NAMALWA (cell line): Measurements from ENCODE around the gene PDZRN3.

Experiments used
- DNase-seq: peaks from one replicate; pipeline ENCODE4 v3.0.0-alpha.2; 2015; ENCODE audit warnings: low spot score

Gene PDZRN3

DNA sequence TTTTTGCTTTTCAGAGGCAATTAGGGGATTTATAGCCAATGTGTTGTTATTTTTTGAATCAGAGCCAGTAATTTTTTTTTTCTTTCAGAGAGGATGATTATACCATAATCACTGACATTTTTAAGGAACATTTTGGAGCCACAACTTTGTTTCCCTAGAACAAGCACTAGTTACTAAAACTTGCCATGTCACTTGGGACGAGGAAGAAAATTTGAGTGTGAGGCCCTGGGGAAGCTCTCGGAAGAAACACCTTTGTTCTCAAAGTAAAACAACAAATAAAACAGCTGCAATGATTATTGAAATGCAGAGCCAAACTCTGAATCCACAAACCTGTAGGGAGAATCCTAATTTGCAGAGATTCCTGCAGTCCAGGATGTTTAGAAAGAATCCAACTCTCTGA, 69.7 kb downstream of the PDZRN3 start:
- no peak for DNase-seq

DNA sequence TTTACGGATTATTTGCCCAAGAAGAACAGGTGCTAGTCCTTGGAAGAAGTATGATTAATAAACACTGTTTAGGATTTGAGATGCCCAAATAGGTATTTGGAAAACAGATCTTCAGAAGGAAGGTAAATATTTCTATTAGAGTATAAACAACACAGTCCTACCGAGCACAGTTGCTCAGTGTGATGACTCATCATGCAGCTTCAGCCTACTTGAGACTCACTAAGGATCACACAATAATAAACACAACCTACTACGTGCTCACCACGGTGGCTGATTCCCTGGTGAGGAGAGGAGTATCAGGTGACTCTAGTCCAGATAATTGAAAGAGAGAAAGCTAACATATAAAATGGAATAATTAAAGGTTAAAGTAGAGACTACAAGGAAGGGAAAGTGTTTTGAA, 72.0 kb downstream of the PDZRN3 start:
- DNase-seq, result no peak

DNA sequence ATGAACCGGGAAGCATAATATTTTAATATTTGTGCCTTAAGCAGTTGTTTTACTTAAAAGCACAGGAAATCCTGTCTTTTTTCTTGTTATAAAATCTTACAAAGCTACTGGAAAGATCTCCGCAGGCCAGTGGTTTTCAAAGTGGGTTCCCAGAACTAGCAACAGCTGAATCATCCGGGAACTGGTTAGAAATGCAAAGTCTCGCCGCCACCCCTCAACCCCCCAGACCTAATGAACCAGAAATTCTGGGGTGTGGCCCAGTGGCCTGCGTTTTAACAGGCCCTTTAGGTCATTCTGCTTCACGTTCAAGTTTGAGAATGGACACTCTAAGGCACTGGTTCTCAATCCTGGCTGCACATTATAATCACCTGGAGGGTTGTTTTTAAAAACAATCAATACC, 74.7 kb downstream of the PDZRN3 start:
- no peak for DNase-seq

DNA sequence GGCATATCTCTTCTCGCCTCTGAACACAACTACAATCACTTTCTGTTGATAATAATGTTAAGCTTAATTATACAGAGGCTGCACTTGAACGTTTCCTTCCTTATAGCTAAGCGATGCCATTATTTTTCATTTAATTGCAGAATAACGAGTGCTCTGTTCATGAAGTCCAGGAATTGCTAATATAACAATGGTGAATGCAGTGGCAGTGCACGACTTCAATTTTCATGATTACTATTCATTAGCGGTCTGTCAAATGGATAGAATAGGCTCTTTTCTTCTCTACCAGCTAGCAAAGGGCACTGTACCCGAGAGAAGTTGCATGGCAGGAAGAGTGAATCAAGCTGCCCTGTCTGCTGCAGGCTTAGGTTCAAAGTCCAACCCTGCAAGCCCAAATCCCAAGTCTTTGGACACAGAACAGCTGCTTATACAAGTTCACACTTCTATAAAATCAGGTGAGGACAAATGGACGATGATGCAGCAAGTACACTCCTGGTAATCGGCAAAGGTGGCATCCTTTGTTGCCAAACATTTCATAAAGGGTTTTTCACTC, 75.6 kb downstream of the PDZRN3 start:
- DNase-seq, result no peak

DNA sequence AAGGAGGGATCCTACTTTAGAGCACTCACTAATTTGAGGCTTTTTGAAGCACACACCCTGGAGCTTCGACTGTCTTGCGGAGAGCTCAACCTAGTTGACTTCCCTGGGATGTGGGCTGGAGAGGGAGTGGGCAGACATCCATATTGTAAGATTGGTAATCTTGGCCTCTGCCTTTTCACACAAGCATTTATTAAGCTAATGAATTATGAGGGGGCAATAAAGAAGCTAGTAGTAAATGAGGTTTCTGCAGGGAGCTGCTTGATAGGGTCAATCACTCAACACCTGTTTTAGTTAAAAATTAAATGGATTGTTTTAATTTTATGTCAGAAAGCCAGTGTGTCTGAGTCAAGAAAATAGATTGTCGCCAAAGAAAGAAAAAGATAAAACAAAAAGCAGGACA, 76.3 kb downstream of the PDZRN3 start:
- no peak for DNase-seq

DNA sequence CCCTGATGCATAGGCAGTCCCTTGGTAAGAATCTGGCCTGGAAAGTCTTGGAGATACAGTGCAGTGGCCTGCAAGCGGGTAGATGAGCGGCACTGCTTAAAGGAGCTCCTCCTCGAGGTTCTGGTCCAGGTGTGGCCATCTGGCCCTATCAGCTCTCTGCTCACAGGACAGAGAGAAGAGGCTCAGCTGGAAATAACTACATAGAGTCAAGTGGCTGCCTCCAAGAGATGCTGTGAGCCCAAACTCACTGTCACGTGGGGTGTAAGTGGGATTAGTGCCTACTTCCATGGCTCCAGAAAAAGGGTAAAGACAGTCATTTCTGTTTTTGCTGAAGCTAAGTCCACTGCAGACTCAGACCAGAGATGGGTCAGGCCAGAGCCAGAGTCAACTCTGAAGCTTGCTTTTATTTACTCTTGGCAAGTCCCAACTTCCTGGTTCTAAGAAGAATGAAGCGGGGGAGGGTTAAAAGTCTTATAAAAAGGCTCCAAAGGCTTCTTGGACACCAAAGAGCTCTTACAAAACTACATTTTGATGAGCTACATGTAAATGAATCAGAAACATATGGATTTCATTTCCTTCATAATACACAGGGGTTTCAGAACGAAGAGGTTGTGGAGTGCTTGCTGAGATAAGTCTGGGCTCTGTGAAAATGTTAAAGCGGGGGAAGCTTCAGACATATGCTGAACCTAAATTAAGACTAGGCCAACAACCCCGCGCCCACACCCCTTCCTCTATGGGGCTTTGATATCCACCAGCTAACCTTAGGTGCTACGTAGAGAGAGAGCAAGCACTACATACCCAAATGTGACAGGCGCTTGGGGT, 77.1 kb downstream of the PDZRN3 start:
- no peak for DNase-seq

DNA sequence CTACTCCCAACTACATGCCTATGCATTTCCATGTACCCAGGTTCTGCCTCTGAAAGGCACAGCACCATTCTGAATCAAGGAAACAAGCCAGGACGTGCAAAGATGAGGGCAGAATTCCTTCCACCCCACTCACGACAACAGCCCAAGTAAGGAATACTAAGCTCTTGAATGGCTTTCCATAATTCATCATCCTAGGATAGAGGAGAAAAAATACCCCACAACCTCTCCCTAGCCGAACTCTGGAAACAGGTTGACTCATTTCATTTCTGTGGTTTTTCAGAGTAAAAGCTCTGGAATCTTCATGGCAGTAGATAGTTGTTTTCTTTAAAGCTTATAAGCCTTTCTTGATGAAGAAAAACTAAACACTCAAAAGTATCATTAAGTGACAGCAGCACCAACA, 77.8 kb downstream of the PDZRN3 start:
- DNase-seq, result no peak

DNA sequence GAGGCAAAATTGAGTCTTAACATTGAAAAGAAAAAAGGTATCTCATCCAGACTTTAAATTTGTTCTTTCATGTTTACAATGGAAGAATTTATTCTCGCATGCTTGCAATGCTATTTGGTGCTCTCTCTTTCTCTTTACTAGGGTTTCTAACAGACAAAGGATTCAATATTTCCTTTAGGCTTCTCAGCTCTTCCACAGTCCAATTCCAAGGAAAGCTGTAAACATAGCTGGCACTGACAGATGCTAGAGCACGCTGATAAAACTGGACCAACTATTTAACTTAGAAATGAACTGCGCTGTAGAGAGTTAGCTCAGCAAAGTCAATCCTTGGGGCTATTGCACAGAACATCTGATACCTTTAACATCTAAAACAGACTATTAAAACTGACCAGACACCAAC, 81.3 kb downstream of the PDZRN3 start:
- DNase-seq, result no peak

DNA sequence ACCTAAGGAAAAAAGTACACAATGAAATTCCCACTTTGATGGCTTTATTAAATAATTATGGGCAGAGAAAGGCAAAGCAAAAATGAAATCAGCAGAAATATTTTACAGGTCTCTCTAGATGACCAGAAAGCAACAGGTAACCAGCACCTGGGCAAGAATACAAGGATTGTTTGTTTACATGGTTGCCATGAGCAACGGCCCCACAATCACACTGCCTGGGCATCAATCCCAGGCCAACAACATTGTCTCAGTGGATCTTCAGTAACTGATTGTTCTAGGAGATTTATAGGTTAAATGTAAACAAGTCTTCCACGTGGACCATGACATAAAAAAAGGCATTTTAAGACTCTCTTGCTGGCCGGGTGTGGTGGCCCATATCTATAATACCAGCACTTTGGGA, 82.6 kb downstream of the PDZRN3 start:
- no peak for DNase-seq

DNA sequence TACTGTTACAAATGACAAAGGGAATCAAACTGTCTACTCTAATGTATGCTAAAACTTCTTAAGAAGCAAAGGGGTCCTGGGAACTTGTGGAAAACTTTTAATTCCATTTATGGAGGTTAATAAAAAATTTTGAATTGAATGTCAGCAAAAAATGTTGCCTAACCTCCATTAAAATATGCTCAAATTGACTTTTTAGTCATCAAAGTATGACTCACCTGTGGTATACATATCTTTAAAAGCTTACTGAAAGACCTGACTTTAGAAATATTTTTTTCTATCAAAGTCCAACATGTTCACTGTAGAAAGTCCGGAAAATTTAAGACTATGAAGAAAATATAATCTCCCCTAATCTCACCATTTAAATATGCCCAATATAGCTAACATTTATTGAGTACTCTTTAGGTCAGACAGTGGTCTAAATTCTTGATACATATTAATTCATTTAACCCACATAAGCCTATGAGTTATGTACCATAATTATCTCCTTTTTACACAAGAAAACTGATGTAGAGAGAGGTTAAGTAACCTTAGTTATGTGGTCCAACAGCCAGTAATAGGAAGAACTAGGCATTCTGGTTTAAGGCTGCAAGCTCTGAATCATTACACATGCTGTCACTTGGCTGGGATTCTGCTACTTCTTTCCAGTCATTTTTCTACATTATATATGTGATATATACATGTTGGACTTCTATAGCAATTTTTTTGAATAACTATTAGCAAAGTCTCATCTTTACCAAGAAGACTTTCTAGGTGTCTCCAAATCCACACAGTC, 83.6 kb downstream of the PDZRN3 start:
- DNase-seq, result no peak

DNA sequence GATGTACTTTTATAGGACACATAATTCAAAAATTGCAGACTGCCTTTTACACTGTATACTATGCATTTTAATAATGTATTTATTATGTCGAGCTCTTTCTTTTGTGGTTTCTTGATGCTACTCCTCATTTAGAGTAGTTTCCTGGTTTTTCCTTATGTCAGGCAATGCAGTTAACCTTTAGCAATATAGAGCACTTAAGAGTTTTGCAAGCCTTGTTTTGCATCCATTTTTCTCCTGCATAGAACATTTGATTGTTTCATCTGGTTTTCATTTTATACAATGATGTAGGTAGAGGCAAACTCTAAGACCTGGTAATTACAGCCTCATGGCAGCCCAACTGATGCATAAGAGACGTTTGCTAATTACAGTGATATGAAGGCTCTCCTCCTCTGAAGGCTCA, 86.3 kb downstream of the PDZRN3 start:
- DNase-seq, result no peak

DNA sequence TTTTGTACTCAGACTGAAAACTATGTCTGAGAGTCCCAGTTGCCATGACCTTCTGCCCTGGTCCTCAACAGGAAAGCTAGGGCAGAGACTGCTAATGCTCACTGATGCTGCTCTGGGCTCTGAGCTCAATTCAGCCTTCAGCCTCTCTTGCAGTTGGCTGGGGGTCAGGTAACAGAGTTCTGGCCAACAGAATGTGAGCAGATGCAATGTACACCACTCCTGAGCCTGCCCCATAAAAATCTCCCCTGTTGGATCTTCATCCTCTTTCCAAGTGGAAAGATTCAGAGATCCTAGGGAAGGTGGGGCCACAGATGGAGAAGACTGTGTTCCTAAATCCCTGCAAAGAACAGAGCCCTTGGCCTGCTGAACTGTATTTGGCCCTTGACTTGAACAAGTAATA, 87.8 kb downstream of the PDZRN3 start:
- DNase-seq, result no peak

DNA sequence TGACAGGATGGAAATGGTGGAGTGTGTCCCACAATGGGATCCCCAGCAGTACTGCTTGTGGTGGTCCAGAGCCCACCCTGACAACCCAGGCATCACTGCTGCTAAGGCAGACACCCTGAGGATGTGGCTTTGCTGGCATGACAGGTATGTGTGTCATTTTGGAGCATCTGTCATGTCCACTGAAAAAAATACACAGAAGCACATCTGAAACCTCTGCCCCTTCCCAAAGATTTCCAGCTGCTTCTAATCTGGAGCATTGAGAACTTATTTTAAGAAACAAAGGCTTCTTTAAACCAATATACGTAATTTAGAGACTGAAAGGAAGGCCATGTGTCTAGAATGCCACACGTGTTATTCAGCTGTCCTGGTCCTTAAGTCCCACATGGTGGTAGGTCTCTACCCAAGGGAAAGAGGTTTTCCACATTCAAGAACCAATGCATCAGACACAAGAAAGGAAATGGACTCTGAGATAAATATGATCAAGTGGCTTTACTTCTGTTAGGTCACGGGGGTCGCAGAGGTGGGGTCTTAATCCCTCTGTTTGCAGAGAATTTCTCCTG, 88.3 kb downstream of the PDZRN3 start:
- no peak for DNase-seq

DNA sequence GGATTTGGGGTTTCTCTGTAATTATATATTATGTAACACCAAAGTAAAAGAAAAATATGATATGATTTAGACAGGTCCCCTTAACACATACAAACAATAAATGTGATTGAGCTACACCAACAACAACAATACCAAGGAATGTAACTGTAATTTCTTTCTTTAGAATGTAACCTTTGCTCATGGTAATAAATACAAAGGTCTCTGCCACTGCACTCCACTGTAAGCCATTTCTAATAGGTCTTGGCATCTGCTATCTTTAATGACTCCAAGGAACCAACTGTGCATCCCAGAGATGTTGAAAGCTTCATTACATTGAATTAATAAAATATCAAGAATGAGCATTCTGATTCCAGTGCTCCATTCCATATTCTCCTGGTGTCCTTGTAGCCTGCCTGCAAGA, 88.8 kb downstream of the PDZRN3 start:
- no peak for DNase-seq

DNA sequence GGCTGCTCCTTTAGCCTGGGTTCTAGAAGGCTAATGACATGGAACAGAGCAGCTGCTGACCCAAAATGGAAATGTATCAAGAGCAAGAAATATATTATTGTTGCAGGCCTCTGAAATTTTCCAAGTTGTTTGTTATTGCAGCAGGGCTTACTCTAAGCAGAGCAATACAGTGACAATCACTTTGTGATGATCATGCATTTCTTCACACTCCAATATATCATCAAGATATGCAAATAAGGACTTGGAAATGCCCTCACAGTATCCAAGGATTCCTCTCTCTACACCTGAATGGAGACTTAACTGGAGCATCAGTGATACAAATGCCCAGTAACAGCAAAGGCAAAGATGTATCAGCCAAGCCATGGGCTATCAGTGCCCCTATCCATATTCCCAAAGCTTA, 89.6 kb downstream of the PDZRN3 start:
- no peak for DNase-seq

DNA sequence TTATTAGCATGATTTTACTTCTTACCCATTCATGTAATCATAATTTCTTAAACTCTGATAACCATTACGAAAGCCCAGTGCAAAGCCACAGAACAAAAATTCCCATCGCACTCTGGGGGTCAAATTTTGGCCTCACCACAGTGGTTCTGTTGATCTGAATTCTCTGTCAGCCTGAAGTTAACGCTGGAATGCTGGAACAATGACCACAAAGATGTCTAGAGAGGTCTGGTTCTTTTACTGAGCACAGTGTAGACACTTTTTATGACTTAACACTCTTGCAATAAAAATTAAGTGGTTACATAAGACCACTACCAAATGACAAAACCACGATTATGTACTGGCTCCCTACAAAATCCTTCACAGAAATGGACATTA, 94.7 kb downstream of the PDZRN3 start:
- no peak for DNase-seq

DNA sequence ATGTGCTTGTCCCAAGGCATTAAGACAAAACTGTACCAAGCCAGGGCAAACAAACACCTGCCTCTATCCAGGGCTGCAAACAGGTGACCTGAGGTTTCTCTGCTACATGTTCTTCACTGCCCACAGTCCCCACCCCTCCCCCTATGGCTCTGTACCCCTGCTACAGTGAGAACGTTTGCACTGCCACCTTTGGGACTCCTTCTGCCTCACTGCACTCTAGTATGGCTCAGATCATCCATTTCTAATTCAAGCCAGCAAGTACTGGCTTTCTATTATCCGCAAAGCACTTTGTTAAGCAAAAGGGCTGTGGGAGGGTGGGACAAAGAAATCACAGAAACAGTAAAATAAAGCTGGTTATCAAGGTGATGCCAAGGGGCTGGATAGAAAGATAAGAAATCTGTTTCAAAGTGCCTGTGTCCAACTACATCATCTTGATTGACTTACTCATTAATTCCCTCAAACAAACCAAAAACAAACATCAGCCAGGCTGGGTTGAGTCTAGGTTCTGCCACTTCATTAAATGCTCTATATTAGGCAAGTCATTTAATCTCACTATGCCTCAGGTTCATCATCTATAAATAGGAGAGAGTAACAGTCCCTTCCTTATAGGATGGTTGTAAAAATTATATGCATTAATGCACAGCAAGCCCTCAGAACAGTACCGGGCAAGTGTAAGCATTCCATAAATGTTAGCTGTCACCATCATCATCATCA, 95.3 kb downstream of the PDZRN3 start:
- no peak for DNase-seq

DNA sequence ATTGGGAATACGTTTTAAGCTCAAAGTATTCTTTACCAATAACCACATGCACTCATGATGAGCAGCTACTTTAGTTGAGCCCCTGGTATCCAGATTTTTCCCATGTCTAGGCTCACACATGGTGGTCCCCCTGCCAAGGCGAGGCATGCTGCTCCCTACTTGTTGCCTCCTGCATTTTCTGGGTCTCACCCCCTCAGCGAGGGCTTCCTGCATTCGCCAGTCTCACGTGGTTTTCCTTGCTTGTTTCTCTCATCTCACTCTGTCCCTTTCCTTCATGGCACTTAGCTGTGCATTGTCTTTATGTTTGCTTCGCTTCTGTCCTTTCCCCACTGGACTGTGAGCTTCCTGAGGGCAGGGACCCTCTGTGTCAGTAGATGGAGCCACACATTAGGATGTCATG, 99.2 kb downstream of the PDZRN3 start:
- no peak for DNase-seq

DNA sequence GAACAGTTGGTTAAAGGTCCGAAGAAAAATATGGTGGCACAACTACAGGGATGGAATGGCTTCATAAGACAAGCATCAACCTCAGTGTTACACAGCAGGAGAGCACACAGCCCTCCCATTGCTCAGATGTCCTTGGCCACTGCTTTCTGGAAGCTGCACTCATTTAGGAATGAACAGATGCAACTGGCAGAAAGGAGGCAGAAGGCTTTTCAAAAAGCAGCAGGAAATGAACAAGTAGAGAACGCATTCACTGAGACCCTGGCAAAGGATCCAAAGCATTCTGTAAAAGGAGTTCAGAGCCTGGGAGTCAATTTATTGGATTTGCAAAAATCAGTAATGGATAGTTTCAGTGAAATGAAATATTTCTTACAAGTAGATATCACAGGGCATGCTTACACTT, 101.1 kb downstream of the PDZRN3 start:
- no peak for DNase-seq

DNA sequence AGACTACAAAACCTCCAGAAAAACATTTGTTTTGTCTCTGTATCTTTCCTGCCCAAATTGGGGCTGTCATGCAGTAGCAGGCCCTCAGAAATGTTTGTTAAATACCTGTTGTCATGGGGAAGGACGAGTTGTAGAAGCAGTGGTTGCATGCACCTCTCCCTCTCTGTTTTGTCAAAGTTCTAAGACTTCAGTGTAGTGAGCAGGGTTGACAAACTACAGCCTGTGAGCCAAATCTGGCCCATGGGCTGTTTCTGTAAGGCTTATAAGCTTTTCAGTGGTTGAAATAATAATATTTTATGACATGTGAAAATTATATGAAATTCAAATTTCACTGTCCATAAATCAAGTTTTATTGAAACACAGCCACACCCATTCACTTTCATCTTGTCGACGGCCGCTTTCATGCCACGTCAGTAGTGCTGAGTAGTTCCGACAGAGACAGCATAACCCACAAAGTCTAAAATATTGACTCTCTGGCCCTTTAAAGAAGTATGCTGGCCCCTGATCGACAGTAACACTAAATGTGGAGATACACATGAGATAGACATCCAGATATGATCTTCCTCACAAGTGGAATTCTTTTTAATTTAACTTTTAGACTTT, 102.9 kb downstream of the PDZRN3 start:
- no peak for DNase-seq

DNA sequence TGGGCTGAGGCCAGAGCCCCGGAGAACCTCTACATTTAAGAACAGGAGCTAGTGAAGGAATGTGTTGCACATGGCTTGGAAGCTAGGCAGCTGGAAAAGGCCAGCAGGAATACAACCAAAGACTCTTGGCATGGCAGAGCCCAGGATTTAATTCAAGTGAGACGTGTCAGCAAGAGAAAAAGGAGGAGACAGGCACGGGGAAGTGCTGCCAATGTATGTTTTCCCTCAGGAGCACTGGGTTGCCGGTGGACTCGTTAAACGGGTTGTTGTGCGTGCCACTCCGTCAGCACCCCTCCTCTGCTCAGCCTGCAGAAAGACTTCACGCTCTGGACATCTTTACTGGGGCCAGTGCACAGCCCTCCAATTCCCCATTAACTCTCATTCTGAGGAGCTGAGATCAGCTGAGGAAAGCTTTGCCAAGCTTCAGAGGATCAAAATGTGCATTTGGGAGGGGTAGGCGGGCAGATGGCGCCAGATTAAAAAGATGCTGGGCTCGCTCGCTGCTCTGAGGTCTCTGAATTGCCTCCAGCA, 103.7 kb downstream of the PDZRN3 start:
- no peak for DNase-seq

DNA sequence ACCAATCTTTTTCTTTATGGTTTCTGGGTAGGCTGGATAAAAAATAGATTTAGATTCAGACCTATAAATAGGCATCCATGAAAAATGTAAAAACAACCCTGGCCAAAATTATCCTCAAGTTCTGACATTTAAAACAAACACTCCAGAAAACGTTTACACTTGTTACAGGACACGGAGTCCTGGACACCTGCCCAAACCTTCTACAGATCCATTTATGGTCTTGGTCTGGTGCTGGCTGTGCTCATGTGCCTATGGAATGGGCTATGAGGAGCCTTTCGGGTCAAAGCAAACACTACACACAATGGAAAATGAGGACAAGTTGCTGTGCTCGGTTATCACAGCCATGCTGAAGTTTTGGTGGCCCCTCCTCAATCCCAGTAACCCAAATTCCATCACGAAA, 108.1 kb downstream of the PDZRN3 start:
- DNase-seq, result no peak
